Activated B cell treated with CpG ODN at 0.5 μM for 24 hours (primary cell): ENCODE data around the gene RNU5D-1. TPM values are rescaled to one million over a fixed set of nuclear protein-coding genes. Genes with fewer than 3 reads are reported as not detected.
"Not testable (repeated sequence)": the region's sequence is repeated elsewhere in the genome, so short reads cannot be mapped to it uniquely, and the experiment has no call there.

ENCODE experiments used
- ATAC-seq: fragments of 200-7000 bp; cut with Tn5 transposase; one replicate; pipeline ENCODE4 v1.10.0; 2021; ENCODE audit warnings: low read depth, mild to moderate bottlenecking, moderate library complexity
- CTCF ChIA-PET: fragments of 350-600 bp; sonication (Branson Sonifier 250); formaldehyde crosslinking; loops from one replicate; lab custom pipeline; 2021; ENCODE audit warnings: antibody characterized with exemption; lab: Charles Lee
- POLR2A ChIA-PET: fragments of 350-600 bp; sonication (Branson Sonifier 250); formaldehyde crosslinking; loops from one replicate; lab custom pipeline; 2021; ENCODE audit warnings: antibody characterized with exemption; lab: Charles Lee
- DNase-seq: peaks from one replicate; pipeline ENCODE4 v3.0.0; 2022
- H3K27ac Mint-ChIP-seq: one replicate; pipeline ENCODE4 v1.8.0; 2020; ENCODE audit warnings: mixed read lengths
- H3K27me3 Mint-ChIP-seq: one replicate; pipeline ENCODE4 v1.8.0; 2021; ENCODE audit warnings: mixed read lengths
- H3K36me3 Mint-ChIP-seq: one replicate; pipeline ENCODE4 v1.8.0; 2021; ENCODE audit warnings: low read depth, mixed read lengths
- H3K4me1 Mint-ChIP-seq: one replicate; pipeline ENCODE4 v1.8.0; 2021; ENCODE audit warnings: mixed read lengths
- H3K4me3 Mint-ChIP-seq: one replicate; pipeline ENCODE4 v1.8.0; 2020; ENCODE audit warnings: mild to moderate bottlenecking, mixed read lengths
- H3K9me3 Mint-ChIP-seq: one replicate; pipeline ENCODE4 v1.8.0; 2020; ENCODE audit warnings: mixed read lengths
- intact Hi-C: fragments of 100-400 bp; cut with micrococcal nuclease; formaldehyde crosslinking; loops from one replicate; pipeline ENCODE4 v1.15.1; 2024
- total RNA-seq: library from RNA; stranded (reverse); gene quantifications from 2 replicates; pipeline ENCODE4 v1.2.3, GENCODE V29; 2022
- TF ChIP-seq, protein P1 (sequence below): fragments of 200-600 bp; IDR thresholded peaks from one replicate; pipeline ENCODE4 v1.8.0; 2022; ENCODE audit warnings: antibody characterized with exemption, mild to moderate bottlenecking

The RNU5D-1 gene
- total RNA-seq, 1 donor from 2014 or later: not detected

DNA sequence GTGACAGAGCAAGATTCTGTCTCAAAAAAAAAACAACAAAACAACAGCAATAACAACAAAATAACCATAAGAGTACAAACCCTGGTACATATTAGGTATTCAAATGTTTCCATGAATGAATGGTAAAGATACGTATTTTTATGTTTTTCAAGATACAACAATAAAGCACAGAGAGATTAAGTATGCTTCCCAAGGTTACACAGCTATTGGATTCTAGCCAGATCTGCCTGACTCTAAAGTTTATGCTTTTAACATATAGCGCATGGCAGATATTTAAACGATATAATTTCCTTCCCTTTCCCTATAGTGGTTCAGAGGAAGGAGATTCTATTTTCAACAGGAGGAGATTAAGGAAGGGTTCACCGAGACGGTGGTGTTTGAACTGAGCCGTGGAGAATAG is 25.5 kb downstream of the RNU5D-1 start:
- TF ChIP-seq, protein P1, sequence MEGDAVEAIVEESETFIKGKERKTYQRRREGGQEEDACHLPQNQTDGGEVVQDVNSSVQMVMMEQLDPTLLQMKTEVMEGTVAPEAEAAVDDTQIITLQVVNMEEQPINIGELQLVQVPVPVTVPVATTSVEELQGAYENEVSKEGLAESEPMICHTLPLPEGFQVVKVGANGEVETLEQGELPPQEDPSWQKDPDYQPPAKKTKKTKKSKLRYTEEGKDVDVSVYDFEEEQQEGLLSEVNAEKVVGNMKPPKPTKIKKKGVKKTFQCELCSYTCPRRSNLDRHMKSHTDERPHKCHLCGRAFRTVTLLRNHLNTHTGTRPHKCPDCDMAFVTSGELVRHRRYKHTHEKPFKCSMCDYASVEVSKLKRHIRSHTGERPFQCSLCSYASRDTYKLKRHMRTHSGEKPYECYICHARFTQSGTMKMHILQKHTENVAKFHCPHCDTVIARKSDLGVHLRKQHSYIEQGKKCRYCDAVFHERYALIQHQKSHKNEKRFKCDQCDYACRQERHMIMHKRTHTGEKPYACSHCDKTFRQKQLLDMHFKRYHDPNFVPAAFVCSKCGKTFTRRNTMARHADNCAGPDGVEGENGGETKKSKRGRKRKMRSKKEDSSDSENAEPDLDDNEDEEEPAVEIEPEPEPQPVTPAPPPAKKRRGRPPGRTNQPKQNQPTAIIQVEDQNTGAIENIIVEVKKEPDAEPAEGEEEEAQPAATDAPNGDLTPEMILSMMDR: no peak
- H3K27ac Mint-ChIP-seq: no peak overlapping the region
- ATAC-seq (no peak), DNase-seq (no peak)
- intact Hi-C loops: no loop called here
- H3K4me3 Mint-ChIP-seq: no peak overlapping the region
- POLR2A ChIA-PET: interaction anchor here (0.6 to 3.7 kb wide), 4 partner anchors 9 to 116 kb away, joined by 3 to 33 read pairs (median 4); no protein-coding TSS in a partner anchor
- peaks cover 14% of the 10 kb centered on the region for H3K4me1 Mint-ChIP-seq
- H3K36me3 Mint-ChIP-seq: no peaks in the 10 kb centered on the region
- H3K27me3 Mint-ChIP-seq: no peaks in the 10 kb centered on the region
- H3K9me3 Mint-ChIP-seq: no peaks in the 10 kb centered on the region
- CTCF ChIA-PET: interaction anchor here (1.4 kb wide), 1 partner anchor 9 kb away, joined by 3 read pairs; no protein-coding TSS in a partner anchor

DNA sequence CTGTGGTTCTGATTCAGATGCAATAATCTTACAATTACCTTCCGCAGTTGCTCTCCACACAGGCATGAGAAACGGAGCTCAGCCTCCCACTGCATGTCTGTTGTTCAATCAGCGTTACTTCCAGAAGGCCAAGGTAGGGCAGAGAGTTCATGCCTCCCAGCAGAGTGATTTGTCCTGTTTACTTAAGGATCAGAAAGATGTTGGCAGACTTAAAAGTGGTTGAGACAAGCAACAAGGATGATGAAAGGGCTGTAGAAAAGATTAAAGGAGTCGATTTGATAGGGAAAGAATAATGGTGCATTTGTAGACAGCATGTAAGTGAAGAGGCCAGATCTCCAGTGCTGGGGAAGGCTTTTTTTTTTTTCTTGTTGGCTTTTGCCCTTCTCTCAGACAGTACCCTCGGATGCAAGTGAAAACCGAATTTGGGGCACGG is 29.8 kb downstream of the RNU5D-1 start:
- Mint-ChIP-seq H3K27ac (no peak overlapping the region), H3K9me3 (no peaks in the 10 kb centered on the region), H3K4me3 (no peak overlapping the region), H3K4me1 (peaks cover 28% of the 10 kb centered on the region), H3K27me3 (no peaks in the 10 kb centered on the region), H3K36me3 (no peaks in the 10 kb centered on the region)
- intact Hi-C loops: no loop called here
- no peak for DNase-seq
- TF ChIP-seq, protein P1: no peak
- CTCF ChIA-PET: no interaction called here
- no peak for ATAC-seq
- POLR2A ChIA-PET: no interaction called here

DNA sequence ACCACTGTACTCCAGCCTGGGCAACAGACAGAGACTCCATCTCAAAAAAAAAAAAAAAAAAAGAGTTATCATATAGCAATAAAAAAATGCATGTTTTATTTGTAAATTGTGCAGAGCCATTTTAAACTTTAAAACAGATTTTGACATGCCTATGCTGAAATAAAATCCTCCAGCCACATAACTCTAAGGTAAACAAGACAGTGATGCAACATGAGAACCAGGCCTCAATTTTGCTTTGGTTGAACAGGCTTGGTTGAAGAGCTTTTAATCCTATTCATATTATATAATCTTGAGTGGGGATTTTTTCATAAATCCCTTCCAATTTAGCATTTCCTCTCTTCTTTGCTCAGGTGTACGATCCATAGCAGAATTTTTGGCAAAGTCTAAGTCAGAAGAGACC is 30.4 kb downstream of the RNU5D-1 start:
- Mint-ChIP-seq H3K27ac (no peak overlapping the region), H3K9me3 (no peaks in the 10 kb centered on the region), H3K36me3 (no peaks in the 10 kb centered on the region), H3K4me3 (no peak overlapping the region), H3K27me3 (no peaks in the 10 kb centered on the region), H3K4me1 (peaks cover 33% of the 10 kb centered on the region)
- CTCF ChIA-PET: no interaction called here
- ATAC-seq (no peak), DNase-seq (no peak)
- TF ChIP-seq, protein P1: no peak
- POLR2A ChIA-PET: no interaction called here
- intact Hi-C loops: no loop called here

DNA sequence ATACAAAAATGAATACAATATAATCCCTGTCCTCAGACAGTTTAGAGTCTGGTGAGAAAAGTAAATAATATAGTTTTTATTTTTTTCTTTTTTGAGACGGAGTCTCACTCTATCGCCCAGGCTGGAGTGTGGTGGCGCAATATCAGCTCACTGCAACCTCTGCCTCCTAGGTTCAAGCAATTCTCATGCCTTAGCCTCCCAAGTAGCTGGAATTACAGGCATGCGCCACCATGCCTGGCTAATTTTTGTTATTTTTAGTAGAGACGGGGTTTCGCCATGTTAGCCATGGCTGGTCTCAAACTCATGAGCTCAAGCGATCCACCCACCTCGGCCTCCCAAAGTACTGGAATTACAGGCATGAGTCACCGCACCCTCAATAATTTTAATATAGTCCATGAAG is 31.6 kb downstream of the RNU5D-1 start:
- POLR2A ChIA-PET: interaction anchor here (0.8 to 2.2 kb wide), 5 partner anchors 13 to 109 kb away, joined by 4 to 10 read pairs (median 6); partner anchors contain the start of gene RNU5D-1
- H3K4me1 Mint-ChIP-seq: peaks cover 43% of the 10 kb centered on the region
- ATAC-seq, H3K9me3 Mint-ChIP-seq, CTCF ChIA-PET, H3K4me3 Mint-ChIP-seq, H3K36me3 Mint-ChIP-seq, H3K27ac Mint-ChIP-seq, DNase-seq, H3K27me3 Mint-ChIP-seq: not testable (repeated sequence)
- intact Hi-C loops: loop anchor here (2.0 kb wide), 1 partner anchor 13 kb away; no protein-coding TSS in a partner anchor

DNA sequence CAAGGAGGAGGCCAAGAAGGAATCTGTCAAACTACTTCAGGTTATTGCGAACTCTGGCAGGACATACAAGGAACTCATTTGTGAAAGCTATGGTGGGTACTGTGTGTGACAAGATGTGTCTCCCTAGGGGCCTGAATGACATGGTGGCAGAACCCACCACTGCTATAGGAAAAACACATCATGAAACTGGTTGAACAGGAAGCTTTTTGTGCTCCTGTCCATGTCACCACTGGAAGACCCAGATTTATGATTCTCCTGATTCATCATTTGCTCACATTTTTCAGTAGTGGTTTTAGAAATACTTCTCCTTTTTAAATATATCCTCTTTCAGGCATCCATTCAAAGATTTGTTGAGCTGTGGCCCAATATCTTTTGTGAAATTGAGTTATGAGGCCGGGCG is 32.8 kb downstream of the RNU5D-1 start:
- ATAC-seq: peak; percentile 73
- POLR2A ChIA-PET: interaction anchor here (0.6 to 4.4 kb wide), 14 partner anchors 14 to 1011 kb away, joined by 3 to 101 read pairs (median 4); partner anchors contain the start of genes ARMH1, BTBD19, PRDX1 and RNU5D-1

More for the DNA sequence above, 32.8 kb downstream of the RNU5D-1 start:
- H3K4me3 Mint-ChIP-seq: peak overlapping the region; percentile 69
- TF ChIP-seq, protein P1: no peak
- H3K4me1 Mint-ChIP-seq: peaks cover 52% of the 10 kb centered on the region
- no peaks in the 10 kb centered on the region for H3K27me3 Mint-ChIP-seq
- CTCF ChIA-PET: interaction anchor here (1.4 kb wide), 1 partner anchor 15 kb away, joined by 3 read pairs; no protein-coding TSS in a partner anchor
- intact Hi-C loops: loop anchor here (1.0 to 2.0 kb wide), 2 partner anchors 15 to 24 kb away; partner anchors contain the start of genes ARMH1 and TMEM53
- DNase-seq: no peak
- H3K27ac Mint-ChIP-seq: peak overlapping the region; percentile 84
- no peaks in the 10 kb centered on the region for H3K36me3 Mint-ChIP-seq
- no peaks in the 10 kb centered on the region for H3K9me3 Mint-ChIP-seq
